NCI-H2081 treated with DMSO at 0.1 percent for 48 hours (cell line): ENCODE data around the gene GLCCI1.
A peak's percentile ranks its signal among the peaks of the same experiment; 100 is the strongest.

ENCODE experiments used
- DNase-seq: peaks from one replicate; lab custom pipeline; 2025; lab: John Stamatoyannopoulos, UW

The GLCCI1 gene

DNA sequence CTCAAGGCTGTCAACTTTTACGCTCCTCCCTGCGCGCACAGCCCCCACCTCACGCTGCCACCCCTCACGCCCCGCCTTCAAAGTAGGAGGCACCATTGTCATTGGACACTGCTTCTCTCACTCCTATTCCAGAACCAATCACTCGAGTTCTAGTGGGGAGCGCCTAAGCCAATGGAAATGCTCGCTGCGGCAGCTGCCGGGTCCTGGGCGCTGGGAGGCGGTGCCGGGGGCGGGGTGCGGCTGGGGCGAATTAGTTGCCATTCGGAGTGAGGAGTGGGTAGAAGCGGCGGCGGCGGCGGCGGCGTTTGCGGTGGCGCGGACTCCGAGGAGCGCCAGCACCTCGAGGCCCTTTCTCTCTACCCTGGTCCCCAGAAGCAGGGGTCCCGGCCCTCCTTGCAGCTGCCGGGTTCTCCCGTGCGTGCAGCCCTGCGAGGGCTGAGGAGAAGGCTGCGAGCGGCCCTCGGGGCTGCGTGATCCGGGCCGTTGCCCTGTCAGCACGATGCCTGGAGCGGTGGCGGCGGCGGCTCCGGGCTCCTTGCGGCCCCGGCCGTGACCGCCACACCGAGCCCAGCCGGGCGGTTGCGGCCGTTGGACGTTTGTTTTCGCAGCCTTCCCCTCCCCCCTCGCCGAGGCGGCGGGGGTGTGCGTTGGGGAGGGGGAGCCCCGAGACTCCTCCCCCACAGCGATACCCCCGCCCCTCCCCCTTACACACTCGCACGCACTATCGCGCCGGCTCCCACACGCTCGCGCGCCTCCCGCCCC is at the start of gene GLCCI1:
GLCCI1 (plus strand) TSS at position 253 of the 762 bp plus-strand sequence. CDS start 555 bp downstream, outside the sequence.
- peak; percentile 95 for DNase-seq

DNA sequence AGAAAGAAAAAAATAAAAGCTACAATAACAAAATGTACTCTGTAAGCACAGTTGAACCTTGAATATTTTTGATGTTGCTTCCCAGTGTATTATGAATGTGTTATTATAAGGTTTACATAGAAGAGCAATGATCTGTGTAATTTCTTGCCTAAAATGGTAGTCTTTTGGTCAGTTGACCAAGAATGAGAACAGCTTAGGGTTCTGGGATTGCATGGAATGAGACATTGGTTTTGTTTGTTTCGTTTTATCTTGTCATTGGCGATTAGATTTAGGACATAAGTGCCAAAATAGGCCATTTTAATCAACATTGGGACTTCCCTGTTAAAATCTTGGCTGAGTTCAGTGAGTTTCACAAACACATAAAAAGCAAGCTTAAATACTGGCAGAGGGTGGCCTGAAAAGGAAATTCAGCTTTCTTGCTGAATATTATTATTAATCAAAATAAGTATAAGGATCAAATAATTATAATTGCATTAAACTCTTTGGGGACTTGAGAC is 49.1 kb upstream of the GLCCI1 start:
- DNase-seq = no peak

DNA sequence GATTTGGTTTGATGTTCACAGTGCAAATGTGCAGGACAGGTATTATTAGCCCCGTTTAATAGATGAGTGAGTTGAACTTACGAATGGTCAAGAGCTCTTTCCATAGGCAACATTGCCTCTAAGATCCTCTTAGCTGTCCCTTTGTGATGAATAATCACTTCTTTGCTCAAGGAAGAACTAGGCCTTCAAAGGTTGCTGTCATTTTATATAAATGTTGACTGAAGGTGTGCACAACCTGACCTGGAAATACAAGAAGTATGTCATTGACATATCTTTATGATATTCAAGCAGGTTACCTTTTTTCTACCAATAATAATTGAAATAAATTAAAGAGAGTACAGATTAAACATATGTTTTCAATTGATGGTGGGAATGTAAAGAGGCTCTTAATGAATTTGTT is 48.5 kb upstream of the GLCCI1 start:
- no peak for DNase-seq

DNA sequence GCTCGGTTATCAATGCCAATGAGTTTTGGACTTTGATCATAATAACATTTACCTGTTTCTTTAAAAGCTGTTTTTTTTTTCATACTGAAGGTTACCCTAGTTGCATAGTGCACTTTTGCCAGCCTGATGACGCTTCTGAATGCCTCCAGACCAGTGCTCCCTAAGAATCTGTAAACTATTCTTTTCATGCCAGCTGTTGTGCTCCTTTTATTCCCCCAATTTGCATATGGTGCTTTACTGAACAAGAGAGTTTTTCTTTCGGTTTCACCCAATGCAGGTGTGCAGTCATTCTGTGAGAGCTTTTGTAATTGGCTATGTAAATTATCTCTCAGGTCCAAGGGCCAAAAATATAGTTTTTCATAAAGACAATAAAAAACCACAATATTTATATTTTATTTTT is 48.1 kb upstream of the GLCCI1 start:
- DNase-seq = no peak

DNA sequence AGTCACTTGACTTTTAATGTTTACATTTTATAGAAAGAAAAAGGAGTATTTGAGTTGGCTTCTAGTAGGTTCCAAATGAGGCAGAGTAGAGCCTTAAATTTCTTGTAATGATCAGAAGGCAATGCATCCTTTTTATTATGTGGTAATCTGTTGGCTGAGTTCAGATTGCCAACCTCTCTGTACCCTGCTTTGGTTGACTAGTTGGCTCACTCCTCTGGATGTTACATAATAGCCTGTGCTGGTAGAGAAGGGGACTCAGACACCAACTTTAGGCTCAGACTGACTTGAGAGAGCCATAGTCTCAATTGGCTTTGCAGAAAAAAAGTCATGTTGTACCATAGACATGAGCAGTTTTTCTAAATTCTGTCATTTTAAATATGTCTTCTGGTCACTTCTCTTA is 46.8 kb upstream of the GLCCI1 start:
- DNase-seq = no peak

DNA sequence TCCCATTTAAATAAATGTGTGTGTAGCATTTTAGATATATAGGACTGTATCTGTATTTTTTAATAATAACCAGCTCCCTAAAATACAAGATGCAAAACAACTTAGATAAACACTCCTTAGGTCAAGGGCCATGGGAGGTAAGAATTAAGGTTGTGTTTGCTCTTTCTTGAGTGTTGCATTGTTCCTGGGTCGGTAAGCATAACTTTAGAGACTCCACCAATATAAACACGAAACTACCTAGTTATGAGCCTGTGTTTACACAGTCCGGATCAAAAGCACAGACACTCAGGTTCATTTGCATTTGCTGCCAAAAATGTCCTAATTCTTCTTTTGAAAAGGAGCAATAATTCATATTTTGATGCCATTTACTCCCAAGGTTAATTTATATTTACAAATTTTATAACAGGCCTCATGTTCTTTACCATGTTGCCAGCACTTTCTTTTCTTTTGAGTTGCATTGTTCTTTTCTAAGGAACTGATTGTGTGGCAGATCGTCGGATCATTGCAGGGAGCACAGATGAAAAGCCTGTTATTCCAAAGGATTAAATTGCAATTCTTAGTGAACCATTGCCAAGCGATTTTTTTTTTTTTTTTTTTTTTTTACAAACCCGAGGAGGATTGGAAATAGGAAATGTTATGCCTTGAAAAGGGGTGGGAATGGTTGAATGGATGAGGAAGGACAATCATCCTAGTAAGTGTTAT is 45.8 kb upstream of the GLCCI1 start:
- no peak for DNase-seq

DNA sequence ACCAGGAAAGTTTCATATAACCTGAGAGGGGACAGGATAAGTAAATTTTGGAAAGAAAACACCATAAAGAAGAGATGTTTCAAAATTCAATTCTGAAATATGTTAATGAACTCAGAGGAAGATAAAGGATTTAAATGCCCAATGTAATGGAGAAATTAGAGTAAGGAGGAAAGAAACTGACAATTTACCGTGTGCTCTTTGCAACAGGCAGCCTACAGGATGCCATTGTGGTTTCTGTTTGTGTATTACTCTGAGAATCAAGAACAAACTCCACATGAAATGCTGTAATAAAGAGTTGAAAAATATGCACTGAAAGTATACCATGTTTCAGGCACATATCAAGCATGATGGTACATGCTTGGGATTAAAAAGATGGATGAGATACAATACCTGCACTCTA is 44.8 kb upstream of the GLCCI1 start:
- no peak for DNase-seq

DNA sequence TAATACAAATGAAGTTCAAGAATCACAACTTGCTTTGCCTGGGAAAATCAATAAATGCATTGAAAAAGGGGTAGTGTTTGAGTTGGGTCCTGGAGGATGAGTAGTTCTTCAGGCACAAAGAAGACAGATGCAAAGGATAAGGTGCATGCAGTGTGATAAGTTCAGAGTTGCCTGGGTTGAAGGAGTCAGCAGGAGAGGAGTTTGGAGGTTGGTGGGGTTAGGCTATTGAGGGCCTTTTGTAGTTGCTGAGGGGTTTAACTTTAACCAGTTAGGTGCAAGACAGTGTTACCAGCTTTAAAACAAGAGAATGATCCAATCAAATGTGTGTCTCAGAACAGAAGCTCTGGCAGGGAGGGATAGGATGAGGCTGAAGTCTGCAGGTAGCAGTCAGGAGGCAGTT is 44.3 kb upstream of the GLCCI1 start:
- no peak for DNase-seq

DNA sequence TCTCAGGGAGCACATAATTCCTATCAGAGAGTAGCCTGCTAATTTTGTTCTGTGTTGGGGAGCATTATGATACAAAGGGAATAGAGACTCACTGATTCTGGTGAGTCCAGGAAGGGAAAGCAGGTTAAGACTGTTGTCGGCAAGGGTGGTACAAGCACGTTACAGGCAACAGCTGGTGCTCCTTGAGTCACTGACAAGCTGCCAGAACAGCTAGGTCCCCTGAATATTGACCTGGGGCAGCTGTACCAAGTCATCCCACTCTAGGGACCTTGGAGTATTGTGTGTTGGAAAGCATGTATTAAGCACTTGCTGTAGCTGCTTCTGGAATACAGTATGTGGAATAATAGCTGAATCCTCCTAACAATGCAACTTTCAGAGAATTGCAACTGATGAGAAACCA is 37.0 kb upstream of the GLCCI1 start:
- DNase-seq = no peak

DNA sequence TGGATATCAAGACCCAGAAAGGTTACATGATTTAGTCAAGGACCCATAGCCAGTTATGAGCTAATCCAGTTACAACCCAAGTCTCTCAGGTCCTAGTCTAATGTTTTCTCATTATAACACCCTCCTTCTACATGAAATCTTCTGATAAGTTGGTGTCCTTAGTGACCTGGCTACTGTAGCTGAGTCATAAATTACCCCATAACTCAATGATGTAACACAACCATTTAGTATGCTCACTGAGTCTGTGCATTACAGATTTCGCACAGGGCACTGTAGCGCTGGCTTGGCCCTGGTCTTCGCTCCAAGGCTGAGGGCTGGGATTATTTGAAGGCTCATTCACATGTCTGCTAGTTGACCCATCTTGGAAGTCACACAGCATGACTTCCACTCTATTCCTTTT is 36.0 kb upstream of the GLCCI1 start:
- DNase-seq = no peak

DNA sequence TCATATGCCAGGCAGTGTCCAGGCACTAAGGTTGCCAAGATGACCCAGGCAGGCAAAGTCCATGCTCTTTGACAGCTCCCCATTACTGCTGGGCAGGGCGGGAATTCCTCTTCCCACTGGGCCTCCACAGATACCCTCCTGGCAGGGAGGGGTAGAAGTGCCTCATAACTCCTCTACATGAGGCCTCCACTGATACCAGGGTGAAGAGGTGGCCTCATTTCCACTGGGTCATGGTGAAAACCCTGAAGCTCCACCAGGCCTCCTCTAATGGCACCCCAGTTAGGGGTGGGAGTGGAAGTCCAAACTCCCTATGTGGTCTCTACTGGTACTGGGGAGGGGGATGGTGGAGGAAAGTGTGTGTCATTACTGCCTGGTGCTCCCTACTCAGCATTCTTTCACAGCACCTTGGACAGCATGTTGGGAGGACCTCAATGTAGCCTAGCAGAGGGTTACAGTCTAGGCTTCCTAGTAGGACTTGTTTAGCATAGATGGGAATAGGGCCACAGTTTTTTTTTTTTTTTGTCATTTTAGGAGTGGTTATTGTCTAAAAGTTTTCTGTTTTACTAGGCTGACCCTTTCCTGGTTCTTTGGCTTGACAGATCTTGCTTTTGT is 34.6 kb upstream of the GLCCI1 start:
- no peak for DNase-seq

DNA sequence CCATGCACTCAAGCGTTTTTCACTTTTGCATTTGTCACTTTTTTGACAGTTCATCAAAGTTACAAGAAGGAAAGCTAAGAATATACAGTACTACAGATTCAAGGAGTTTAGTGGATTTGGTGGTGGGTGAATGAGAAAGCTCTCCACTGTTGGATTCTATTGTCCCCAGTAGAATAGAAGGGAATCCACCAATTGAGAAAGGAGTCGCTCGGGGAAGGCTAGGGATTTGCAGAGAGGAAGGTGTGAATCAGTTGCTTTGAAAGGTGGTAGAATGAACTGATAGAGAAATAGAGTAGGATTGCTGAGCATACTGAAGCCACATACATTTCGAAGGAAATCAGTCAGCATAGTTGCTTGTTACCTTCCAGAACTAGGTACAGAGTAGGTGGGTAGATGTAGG is 33.7 kb upstream of the GLCCI1 start:
- DNase-seq = no peak

DNA sequence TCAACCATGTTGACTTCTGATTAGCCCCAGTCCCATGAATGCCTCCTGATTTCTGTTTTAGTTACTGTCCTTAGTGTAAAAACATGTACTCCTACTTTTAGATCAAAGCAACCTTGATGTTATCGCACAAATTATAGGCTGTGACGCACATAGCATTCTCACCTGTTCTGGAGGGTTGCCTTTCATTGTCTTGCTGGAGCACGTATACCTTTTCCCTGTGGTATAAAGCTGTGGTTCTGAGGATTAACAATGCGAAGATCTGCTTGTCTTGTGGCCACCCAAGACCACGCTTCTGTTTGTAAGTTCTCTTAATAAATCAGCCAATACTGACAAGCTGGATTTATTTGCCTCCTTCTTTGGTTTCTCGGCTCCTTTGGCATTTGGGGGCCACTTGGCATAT is 30.1 kb upstream of the GLCCI1 start:
- DNase-seq = no peak

DNA sequence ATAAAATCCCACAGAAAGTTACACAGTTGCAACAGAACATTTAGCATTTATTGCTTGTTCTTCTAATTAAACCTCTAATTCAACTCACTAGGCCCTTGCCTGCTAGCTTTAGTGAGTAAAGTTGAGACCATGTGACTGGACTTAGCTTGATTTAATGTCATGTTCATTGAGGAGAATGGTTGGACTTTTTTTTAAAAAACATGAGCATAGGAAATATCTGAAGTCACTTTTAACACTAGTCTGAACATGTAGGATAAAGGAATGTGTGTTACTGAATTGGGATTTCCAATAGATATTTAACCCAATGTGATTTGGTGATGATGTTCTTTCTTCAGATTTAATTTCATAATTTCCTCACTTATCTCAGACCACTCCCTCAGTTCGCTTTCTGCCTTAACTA is 24.6 kb upstream of the GLCCI1 start:
- DNase-seq = no peak

DNA sequence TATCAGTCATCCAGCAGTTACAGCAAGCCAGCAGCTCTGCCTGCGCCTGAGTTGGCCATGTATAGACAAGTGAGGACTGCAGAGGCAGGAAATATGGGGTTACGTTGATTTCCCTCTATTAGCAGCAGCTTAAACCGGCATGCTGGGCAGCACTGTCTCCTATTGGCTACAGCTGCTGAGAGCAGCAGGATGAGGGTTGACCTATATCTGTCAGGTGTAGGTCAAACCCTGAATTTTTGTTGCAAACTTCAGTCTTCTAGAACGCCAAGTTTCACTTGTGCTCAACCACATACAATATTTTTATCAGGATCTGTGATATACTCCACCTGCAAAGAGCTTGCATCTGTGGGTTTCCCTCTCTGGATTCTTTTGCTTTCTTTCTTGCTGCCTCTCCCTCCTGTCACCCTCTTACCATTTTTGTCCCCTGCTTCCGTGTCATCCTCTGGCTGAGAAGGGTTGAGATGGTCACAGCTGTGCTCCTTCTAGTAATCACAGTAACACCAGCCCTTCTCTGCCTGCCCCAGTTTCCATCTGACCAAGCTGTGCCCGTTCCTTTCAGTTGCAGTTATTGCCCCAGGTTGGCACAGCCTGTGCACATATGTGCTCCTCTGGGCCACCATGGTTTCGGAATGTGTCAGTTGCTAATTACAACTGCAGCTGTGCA is 23.8 kb upstream of the GLCCI1 start:
- DNase-seq = no peak

DNA sequence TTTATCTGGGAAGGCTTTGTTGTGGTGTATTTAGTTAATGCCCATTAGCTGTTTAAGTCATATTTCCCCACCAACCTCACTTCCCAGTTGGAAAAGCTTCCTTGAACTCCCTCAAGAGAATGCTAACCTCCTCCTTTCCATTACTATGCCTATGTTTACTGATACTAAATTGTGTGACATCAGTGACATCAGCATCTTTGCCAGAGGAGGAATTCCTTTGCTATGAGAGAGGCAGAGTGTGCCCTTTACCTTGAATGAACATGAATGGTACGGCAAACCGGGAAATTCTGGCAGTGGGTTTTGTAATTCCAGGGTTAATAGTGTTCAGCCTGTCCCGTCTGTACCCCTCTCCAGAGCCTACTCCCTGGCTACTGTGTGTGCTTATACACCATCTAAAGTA is 22.1 kb upstream of the GLCCI1 start:
- DNase-seq = no peak

DNA sequence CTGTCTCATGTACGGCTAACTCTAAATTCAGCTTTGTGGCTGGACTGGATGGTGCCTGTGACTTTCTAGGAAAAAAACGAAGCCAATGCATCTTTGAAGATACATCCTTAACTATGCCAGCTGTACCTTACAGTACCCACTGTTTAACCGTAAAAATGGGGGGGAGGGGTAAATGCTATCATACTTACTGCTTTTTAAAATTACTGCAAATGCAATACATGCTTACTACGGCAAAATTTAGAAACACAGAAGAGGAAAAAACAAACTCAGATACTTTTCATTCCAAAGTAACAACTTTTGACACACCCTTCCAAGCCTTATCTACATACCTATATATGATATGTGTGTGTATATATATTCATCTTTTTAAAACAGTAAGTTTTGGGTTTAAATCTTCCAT is 20.4 kb upstream of the GLCCI1 start:
- DNase-seq = no peak

DNA sequence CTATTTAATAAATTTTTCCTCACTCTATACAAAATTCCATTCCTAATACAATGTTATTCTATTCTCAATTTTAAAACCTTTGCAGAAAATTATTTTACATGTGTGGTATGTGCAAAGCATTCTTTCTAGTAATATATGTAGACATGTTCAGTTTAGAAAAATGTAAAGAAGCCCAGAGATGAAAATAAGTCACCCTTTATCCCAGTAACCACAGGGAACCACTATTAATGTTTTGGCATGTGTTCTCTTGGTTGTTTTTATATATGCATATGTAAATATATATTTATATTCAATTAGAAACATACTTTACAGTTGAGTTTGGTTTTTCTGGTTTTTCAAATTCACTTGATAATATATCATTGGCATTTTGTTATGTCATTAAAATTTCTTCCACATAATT is 14.8 kb upstream of the GLCCI1 start:
- DNase-seq = no peak

DNA sequence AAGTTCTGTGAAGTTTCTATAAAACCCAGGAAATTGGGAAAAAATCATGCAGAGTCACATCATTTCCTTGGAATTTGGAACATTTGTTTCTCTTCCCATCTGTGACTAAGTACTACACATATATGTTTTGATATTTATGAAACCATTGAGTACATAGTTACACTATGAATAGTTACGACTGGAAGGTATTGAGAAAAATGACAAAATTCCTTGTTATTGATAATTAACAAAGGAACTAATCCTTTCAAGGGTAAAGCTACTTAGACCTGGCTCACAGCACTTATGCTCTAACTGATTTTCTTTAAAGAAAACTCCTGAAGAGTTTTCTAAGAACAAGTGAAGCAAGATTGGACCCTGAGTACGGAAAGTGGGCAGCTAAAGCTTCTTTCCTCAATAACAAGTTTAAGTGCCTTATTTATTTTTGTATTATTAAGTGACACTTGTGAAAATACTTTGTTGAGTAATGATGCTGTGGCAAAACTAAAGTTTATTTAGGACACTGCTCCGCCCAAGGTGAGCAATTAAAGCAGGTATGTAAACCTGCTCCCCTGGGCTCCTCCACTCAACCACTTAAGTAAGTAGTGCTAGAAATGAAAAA is 12.0 kb upstream of the GLCCI1 start:
- no peak for DNase-seq

DNA sequence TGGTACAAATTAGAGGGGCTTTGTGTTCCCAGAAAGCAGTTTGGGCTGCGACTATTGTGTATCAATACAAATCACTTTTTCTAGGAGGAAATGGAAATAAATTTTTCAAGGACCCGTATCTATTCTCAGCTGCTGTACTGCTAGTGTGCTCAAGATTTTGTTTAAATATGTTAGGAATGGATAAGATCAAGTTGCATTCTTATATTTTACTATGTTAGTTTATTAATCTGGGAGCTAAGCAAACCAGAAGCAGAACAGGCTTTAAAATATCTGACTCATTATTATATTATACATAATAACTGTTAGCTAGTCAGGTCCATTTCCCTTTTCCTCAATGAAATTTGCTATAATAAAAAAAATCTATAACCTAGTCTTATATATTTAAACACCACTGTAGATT is 11.1 kb upstream of the GLCCI1 start:
- no peak for DNase-seq

DNA sequence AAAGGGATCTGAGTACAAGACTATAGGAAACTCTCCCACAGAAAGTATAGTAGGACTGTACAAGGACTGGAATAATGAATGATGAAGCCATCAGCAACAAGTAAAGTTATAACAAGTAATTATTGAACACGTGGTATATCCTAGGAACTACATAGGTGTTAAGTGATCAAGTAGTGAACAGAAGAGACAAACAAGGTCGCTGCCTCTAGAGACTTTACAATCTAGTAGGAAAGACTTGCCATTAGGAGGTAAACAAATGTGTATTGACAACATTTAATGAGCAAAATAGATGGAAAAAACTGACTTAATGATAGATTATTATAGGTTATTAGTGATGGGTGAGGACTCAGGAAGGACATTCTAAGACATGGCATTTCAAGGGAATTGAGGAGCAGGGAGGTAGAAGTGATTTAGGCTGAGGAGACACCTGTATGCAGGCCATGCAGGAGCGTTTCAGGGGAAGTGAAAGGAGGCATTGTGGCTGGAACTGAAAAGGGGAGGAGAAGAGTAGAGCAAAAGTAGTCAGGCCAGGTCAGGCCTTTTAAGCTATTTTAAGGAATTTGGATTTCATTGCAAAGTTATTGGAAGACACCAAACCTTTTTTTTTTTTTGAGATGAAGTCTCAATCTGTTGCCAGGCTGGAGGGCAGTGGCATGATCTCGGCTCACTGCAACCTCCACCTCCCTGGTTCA is 8.5 kb upstream of the GLCCI1 start:
- DNase-seq = no peak

DNA sequence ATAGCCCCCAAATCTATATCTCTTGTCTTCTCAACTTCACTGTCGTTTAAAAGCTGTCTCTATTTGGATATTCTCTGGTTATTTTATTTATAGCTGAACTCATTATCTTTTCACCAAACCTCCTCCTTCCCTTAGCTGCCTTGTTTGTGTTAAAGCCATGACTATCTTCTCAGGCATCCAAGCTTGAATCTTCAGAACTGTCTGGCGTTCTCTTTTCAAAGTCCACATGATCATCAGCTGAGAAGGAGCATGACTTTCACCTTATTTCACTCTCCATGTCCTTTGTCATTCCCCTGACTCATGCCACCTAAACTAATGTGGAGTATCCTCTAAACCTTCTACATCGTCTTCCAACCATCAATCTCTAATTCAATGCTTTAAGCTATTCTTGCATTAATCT is 5.7 kb upstream of the GLCCI1 start:
- no peak for DNase-seq
